AG04449 (cell line): ENCODE measurements around the gene PFN3.

Source experiments
- CTCF ChIA-PET: fragments of 350-600 bp; formaldehyde crosslinking; extraction: SDS; loops from one replicate; lab custom pipeline; 2021; ENCODE audit warnings: antibody characterized with exemption; lab: Yijun Ruan, JAX
- POLR2A ChIA-PET: fragments of 400-600, 350-600 bp; formaldehyde crosslinking; extraction: SDS; loops from one replicate; lab custom pipeline; 2020; ENCODE audit warnings: antibody characterized with exemption, inconsistent platforms; lab: Yijun Ruan, JAX
- DNase-seq: peaks from one replicate; pipeline ENCODE4 v3.0.0-alpha.2; 2010; ENCODE audit warnings: low read depth, low spot score
- H3K4me3 ChIP-seq: 2 replicates; pipeline ENCODE4 v1.5.1; 2011; ENCODE audit warnings: low read depth, mild to moderate bottlenecking, control low read depth, low read length
- TF ChIP-seq, protein P1 (sequence below): IDR thresholded peaks from one replicate; pipeline ENCODE4 v1.5.1; 2011; ENCODE audit warnings: mild to moderate bottlenecking, moderate library complexity, low read length, control low read depth, inconsistent platforms; ENCODE audit not compliant: insufficient read depth; ENCODE audit errors: missing control alignments

Gene PFN3

DNA sequence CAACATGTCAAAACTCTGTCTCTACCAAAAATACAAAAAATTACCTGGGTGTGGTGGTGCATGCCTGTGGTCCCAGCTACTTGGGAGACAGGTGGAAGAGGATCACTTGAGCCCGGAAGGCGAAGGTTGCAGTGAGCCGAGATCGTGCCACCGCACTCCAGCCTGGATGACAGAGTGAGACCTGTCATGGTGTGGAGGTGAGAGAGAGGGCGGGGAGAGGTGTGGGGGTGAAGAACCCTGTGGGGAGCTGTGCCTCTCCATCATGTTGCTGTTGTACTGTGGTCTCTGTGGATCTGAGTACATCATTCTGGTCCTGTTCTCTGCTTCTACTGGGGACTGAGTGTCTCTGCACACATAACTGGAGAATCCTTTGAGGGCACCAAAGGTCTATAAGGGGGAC, 27.6 kb downstream of the PFN3 start:
- POLR2A ChIA-PET: no interaction called here

DNA sequence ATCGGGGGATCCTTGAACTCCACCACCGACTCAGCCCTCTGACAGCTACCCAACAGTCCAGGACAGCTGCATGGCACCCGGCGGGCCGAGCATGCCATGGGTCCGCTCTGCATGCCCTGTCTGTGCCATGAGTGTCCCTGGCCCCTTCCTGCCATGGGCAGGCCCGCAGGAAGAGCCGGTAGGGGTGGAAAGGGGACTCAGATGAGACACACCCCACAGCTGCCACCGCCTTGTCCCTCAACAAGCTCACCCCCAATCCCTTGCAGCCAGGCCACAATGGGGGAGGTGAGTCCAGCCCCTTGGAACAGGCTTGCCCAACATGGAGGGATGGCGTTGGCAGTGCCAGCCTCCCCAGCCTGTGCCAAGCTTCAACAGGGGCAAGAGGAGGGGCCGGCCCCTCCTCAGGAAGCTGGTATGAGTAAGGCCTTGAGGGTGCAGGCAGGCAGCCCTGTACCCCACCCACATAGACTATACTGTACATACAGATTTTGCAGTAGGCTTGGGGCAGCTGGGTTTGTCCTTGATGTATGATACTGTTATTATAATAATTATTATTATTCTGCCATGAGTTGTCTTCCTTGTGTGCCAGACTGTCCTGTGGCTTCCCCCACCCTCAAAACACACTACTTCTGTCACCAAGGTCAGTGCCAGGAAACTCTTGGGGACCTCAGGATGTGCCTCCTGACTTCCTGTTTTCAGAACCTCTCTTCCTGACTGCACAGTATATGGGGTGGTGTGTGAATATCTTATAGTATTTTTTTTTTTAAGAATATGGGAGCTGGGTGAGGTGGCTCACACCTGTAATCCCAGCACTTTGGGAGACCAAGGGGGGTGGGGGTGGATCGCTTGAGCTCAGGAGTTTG, 28.2 kb downstream of the PFN3 start:
- CTCF ChIA-PET: interaction anchor here (0.8 to 35.1 kb wide), 12 partner anchors 6 to 259 kb away, joined by 3 to 853 read pairs (median 14); partner anchors contain the start of genes F12, LMAN2, PFN3 and SLC34A1
- no peak for DNase-seq
- POLR2A ChIA-PET: no interaction called here
- H3K4me3 ChIP-seq: no peak overlapping the region
- TF ChIP-seq, protein P1, sequence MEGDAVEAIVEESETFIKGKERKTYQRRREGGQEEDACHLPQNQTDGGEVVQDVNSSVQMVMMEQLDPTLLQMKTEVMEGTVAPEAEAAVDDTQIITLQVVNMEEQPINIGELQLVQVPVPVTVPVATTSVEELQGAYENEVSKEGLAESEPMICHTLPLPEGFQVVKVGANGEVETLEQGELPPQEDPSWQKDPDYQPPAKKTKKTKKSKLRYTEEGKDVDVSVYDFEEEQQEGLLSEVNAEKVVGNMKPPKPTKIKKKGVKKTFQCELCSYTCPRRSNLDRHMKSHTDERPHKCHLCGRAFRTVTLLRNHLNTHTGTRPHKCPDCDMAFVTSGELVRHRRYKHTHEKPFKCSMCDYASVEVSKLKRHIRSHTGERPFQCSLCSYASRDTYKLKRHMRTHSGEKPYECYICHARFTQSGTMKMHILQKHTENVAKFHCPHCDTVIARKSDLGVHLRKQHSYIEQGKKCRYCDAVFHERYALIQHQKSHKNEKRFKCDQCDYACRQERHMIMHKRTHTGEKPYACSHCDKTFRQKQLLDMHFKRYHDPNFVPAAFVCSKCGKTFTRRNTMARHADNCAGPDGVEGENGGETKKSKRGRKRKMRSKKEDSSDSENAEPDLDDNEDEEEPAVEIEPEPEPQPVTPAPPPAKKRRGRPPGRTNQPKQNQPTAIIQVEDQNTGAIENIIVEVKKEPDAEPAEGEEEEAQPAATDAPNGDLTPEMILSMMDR: no peak

More for the DNA sequence above, 27.6 kb downstream of the PFN3 start:
- TF ChIP-seq, protein P1: no peak
- CTCF ChIA-PET: interaction anchor here (1.0 to 35.1 kb wide), 4 partner anchors 23 to 259 kb away, joined by 3 to 853 read pairs (median 24); partner anchors contain the start of genes F12, PFN3 and SLC34A1
- DNase-seq: no peak
- no peak overlapping the region for H3K4me3 ChIP-seq

DNA sequence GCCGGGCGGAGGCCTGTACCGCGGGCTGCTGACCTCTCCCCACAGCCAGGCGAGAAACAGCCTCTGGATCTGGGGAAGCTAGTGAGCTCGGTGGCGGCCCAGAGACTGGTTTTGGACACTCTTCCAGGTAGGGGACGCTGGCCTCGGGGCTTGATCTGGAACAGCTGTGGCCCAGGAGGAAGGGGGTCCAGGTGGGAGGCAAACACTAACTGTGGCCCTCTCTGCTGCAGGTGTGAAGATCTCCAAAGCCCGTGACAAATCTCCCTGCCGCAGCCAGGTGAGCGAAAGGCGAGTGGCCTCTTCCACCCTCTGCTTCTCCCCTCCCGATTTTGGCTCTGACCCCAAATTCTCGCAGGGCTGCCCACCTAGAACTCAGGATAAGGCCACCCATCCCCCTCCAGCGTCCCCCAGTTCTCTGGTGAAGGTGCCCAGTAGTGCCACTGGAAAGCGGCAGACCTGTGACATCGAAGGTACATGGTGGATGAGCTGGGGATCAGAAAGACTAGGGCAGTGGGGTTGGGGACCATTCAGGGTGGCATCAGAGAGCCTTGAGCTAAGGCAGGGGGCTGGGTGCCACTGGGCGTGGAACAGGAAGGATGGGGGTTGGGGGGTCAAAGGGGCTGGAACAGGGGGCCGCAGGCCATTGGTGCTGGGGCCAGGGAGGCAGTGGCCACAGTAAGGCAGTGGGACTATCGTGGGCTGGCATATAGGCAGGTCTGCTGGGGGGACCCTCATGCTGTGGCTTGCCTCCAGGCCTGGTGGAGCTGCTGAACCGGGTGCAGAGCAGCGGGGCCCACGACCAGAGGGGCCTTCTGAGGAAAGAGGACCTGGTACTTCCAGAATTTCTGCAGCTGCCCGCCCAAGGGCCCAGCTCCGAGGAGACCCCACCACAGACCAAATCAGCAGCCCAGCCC, 29.1 kb downstream of the PFN3 start:
- no peak for DNase-seq
- CTCF ChIA-PET: interaction anchor here (0.8 to 35.1 kb wide), 18 partner anchors 7 to 258 kb away, joined by 3 to 853 read pairs (median 6); partner anchors contain the start of genes F12, LMAN2, PFN3 and RGS14
- TF ChIP-seq, protein P1: no peak
- POLR2A ChIA-PET: no interaction called here
- H3K4me3 ChIP-seq: peak overlapping the region; percentile 60

DNA sequence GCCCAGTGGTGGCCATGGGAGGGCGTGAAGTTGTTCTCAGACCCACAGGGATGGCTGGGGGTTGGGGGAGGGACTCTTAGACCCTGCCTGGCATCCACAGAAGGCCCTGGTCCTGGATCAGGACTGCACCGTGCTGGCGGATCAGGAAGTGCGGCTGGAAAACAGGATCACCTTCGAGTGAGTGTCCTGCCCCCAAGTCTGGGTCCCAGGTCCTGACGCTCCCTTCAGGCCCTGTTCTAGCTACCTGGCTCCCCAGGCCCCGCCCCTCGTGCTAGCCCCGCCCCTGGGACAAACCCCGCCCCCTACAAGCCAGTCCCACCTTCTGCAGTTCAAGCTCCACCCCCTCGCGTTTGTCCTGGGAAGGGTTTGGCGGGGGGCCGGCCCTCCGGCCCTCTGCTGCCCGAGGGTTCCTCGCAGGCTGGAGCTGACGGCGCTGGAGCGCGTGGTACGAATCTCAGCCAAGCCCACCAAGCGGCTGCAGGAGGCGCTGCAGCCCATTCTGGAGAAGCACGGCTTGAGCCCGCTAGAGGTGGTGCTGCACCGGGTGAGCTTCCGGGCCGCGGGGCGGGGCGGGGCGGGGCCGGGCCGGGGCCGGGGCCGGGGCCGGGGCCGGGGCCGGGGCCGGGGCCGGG, 29.9 kb downstream of the PFN3 start:
- ChIA-PET POLR2A (interaction anchor here (0.7 kb wide), 1 partner anchor 19 kb away, joined by 3 read pairs; no protein-coding TSS in a partner anchor), CTCF (interaction anchor here (0.8 to 35.1 kb wide), 20 partner anchors 8 to 257 kb away, joined by 3 to 853 read pairs (median 6); partner anchors contain the start of genes F12, LMAN2, PFN3 and RGS14)
- H3K4me3 ChIP-seq: peak overlapping the region; percentile 60

More for the DNA sequence above, 29.9 kb downstream of the PFN3 start:
- TF ChIP-seq, protein P1: peak; percentile 76
- DNase-seq: no peak
